Cortex of kidney (tissue), 1 donor: Measurements from ENCODE around the gene WASL.
"Not testable (repeated sequence)": the region's sequence is repeated elsewhere in the genome, so short reads cannot be mapped to it uniquely, and the experiment has no call there.

Experiments
- DNase-seq: peaks from one replicate; lab custom pipeline; 2025; lab: John Stamatoyannopoulos, UW

Gene WASL

DNA sequence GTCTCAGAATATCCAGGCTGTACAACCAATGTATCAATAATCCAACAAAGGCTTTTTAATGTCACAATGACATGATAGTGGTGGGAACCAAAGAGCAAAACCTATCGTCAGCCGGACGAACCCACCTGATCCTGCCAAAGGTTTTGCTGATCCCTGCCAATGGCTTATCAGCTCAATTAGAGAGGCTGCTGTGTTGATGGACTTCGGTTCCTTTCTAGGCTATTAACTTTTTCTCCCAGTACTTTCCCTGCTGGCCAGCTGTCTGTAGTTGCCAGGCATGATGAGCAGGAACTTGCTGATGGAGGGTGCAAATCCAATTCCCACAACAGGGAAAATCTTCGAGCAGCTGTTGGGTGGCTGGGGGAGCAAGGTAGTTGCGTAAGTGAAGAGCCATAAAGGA, 90.8 kb downstream of the WASL start:
- DNase-seq: no peak

DNA sequence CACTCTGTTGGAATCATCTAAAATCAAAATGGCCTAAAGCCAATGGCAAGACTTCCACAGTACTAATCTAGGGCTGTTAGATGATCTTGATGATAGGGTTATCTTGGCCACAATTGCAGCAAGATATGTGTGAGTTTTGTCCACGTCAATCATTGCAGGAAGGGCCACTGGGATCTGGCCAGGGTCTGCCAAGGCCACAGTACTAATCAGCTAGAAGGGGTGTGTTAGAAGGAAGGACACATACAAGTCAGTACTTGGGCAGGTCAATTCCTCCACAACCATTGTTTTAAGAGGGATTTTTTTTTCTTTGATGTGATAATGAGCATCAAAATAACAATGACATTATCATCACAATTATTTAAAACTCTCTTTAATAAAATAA, 91.5 kb downstream of the WASL start:
- DNase-seq: no peak

DNA sequence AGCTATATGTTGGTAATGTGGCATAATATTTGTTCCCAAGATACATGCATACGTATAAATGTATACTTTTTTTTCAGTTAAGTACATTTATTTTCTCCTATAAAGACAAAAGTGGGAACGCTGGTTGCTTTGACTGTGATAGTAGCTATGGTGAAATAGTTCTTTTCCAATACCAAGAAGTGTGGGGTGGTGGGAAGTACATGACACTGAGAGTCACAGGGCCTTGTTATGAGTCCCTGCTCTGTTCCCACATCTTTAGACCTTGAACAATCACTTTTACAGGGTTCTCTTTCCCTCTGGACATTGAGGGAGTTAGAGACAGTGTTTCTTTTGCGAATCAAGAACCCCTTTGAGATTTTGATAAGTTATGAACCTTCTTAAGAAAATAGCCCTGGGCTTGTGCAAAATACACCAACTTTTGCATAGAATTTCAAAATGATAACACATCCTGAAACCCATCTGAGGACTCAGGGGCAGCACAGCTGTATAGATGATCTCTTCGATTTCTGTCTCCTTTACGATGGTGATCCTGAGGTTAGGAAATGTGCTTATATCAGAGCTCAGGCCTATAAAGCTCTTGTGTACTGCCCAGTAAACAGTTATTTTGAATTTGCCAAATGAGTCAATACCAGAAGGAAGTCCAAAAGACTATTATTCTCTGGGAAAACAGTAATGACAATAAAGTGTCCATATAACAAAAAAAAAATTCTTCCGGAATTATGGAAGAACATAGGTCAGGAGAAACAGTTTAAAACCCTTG, 92.1 kb downstream of the WASL start:
- DNase-seq: no peak

DNA sequence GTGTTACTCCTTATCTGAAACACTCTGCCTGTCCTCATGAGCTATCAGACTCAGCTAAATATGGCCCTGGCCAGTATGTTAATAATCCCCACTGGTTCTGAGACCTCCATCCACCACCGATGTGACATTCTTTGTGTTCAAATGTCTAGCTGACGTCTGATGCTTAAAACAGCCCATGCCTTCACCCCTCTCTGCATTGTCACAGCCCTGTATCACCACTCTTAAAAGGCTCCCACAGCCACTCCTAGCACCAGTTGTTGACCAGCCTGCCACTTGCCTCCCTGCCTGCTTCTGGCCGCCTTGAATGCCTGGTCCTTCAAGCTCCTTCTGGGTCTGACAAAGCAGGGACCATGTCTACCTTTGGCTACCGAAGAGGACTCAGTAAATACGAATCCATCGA, 93.2 kb downstream of the WASL start, which contains the start of gene LMOD2:
Gene LMOD2, plus strand, starts transcription at position 253 of the 400 bp plus-strand sequence. Its CDS starts 98 bp downstream, at position 351.
- DNase-seq: no peak

DNA sequence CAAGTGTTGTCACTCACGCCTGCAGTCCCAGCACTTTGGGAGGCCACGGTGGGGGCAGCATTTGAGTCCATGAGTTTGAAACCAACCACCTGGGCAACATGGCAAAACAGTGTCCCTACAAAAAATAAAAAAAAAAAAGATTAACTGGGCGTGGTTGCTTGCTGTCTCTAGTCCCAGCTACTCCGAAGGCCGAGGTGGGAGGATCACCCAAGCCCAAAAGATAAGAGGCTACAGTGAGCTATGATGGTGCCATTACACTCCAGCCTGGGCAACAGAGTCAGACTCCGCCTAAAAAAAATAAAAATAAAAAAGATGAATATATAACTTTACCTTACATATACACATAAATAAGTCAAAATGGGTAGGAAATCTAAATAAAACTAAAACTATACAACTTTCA, 95.6 kb downstream of the WASL start:
- DNase-seq: no peak

DNA sequence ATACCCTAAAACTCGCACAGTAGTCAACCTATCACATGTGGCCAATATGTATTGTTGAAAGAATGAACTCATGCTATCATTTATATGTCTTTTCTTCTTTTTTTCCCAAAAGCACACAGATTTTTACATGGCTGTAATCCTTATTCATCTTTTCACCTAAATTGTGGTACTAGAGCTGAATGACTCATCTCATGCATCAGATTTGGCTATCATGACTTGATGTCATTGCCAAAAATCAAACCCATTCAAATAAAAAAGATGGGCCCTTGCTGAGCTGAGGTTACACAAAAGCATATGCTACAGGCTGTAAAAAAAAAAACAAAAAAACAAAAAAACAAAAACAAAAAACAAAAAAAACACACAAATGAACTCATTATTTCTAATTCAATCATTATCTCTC, 96.4 kb downstream of the WASL start:
- no peak for DNase-seq

DNA sequence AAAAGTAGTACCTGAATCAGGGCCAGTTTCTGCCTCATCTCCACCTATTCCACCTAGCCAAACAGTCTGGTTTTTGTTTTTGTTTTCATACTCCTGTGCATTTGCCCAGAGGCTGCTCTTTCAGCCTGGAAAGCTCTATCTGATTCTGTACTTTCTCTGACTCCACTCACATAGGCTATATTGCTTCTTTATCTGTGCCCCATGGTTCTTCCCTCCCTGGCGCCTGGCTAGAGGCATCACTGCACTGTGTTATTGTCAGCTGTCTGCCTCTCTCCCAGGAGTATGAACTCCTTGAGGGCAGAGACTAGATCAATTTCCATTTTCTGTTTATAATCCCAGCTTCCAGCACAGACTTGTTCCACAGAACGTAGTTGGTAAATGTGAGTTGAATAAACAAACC, 98.2 kb downstream of the WASL start:
- DNase-seq: no peak

DNA sequence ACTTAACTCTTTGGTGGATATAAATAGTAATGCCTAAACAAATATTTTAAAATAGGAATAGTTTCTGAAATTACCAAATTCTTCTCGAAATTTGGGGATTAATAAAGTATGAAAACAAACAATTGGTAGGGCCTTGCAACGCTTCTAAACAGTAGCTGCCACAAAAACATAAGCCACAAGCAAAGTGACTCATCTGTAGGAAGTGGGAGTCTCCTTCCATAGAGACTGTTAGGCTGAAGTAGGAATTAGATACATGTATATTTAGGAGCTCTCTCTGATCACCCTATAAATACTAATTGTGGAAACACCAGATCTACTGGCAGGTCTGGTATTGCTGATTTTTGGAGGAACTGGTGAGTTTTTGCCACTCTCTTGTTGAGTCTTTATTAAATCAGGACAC, 98.8 kb downstream of the WASL start:
- DNase-seq: no peak

DNA sequence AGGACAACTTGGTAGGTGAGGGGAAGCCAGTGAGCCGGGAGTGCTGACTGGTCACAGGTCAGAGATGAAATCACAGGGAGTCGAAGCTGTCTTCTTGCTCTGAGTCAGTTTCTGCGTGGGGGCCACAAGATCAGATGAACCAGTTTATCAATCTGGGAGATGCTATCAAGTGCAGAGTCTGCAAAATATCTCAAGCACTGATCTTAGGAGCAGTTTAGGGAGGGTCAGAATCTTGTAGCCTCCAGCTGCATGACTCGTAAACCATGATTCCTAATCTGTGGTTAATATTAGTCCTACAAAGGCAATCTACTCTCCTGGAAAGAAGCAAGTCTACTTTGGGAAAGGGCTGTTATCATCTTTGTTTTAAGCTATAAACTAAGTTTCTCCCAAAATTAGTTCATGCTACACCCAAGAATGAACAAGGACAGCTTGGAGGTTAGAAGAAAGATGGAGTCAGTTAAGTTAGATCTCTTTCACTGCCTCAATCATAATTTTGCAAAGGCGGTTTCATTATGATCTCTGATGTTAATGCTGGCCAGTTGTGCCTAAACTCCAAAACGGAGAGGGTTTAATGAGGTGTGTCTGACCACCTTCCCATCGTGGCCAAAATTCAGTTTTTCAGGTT, 101.6 kb downstream of the WASL start:
- DNase-seq: no peak

DNA sequence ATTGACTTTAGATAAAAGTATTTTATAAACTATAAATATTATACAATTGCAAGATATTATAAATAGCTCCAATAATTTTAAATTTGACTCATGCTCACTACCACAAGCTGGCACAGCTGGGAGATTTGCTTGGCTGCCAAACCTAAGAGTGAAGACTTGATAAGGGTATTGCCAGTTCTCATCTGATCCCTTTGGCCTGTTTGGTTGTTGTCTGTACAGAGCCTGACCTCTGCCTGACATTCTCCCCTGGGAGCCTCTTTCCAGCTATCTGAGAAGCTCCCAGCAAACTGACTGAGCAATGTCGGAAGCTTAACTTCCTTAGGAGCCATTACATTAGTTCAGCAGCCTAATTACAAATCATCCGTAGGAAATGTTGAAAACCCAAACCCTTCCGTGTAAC, 103.3 kb downstream of the WASL start:
- no peak for DNase-seq

DNA sequence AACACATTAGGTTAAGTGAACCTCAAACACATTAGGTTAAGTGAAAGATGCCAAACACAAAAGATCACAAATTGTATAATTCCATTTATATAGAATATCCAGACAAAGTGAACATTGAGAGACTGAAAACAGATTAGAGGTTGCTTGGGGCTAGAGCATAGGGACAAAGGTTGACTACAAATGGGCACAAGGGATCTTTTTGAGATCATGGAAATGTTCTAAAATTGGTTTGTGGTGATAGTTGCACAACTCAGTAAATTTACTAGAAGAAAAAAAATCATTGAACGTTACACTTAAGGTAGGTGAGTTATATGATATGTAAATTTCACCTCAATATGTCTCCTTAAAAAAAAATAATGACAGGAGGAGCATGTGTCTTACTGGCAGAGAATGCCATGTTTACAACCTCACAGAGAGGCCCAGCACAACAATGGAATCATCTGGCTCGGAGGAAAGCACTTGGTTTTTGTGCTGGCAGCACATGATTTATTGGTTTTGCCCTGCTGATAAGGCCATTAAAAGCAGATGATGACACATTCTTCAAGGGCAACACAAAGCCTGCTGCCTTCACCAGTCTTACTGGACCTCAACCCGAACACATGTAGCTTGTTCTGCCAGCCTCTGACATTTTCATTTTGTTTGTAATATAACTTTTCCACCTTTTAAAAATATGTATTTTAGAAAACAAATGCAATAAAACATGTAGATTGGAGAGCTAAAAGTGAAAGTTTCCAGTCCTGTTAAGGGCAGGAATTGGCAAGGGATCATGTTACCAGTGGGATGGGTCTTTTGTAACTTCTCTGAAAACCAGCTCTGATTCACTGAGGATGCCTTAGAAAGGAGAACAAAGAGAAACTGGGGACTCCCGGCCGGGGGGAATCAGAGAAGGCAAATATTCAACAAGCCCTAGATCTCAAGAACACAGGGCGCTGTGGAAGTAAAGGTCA, 105.0 kb downstream of the WASL start:
- DNase-seq: no peak

DNA sequence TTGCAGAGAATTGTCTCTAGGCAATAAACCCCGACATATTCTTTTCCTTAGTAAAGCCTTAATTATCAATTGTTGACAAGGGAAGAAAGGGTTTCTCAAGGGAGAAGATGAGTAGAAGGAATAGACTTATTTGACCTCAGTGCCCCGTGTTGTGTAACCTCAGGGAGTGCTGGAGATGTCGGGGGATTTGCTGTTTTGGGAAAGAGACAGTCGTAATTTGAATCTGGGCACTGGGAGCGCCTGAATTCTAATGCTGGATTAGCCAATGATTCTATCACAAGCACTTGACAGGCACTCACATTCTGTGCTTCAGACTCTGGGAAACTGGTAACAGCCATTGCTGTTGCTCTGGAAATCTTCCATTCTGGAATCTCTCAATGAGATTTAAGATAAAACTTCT, 106.9 kb downstream of the WASL start:
- no peak for DNase-seq

DNA sequence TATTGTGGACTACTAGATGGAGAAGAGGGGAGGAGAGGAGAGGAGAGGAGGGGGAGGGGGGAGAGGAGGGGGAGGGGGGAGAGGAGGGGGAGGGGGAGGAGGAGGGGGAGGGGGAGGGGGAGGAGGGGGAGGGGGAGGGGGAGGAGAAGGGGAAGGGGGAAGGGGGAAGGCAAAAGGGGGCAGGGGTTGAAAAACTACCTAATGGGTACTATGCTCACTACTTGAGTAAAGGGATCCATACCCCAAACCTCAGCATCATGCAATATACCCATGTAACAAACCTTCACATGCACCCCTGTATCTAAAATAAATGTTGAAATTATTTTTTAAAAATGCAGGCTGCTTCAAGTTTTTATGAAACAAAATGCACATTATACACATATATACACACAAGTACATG, 108.2 kb downstream of the WASL start:
- no peak for DNase-seq

DNA sequence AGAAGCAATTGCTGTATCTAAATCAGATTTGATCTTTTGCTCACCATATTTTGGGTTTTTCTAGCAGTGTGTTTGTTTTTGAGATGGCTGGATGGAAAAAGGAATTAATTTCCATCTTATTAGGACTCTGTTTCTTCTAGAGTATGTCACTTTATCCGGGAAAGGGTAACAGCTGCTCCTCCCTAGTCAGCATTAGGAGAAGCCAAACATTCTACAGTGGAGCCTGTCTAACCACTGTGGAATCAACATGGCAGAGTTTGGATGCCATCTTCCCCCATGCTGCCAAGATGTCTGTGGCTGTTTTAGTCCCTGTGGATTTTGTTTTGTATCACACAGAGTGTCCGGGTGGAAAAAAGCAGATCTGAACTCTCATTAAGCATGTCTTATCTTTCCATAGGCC, 109.2 kb downstream of the WASL start:
- DNase-seq: no peak

DNA sequence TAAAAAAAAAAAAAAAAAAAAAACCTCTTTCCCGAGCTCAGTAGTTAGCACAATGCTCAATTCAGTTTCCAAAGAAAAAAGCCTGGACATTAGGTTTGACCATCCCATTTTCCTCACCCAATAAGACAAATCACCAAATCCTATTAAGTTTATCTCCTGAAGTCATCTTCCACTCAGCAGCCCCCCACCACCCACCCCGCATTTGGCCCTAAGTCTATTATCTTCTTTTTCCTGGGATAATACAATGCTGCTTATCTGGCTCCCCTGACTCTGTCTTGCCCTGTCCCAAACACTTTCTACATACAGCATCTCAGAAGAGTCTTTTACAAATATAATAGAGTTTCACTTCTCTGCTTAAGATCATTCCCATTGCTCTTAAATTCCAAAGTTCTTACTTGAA, 110.9 kb downstream of the WASL start:
- no peak for DNase-seq

DNA sequence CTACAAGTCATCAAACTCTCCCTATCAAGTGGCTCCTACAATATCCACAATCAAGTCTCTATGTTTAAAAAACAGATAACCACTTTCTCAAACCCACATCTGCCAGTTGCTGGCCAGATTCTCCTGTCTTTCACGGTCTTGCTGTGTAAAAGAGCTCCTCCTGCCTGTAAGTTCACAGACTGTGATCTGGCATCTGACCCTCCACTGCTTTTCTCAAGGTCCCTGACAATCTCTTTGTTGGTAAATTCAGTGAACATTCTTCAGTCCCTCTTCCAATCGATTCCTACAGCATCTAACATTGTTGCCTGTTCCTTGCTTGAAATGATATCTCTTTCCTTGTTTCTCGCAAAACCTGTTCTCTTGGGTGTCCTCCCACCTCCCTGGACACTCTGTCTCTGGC, 111.6 kb downstream of the WASL start:
- no peak for DNase-seq

DNA sequence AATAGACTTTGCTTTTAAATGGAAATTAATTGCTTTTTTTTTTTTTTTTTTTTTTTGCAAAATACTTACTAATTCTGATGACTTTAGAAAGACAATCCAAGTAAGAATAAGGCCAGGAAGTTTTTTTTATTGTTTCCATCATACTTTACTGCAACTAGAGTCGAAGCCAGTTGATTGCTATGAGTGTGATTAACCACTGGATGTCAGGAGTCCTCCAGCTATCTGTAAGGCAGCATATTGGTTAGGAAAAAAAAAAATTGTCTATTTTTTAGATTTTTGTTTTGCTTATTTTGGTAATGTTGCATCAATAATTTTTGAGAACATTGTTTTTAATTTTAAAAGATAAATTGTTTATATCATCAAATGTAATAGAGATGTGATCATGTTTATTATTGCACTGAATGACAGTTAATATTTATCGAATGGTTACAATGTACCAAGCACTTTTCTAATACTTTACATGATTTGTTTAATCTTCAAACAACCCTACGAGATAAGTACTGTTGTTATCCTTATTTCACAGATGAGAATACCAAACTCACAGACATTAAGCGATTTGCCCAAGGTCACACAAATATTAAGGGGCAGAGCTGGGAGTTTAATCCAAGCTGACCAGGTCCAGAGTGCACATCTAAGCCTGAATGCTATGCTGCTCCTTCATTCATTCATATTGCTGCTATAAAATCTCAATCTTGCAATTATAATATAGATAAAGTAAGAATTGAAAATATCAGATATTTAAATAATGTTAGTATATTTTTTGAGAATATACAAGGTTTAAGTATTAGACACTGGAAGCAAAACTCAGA, 113.0 kb downstream of the WASL start:
- DNase-seq: no peak

DNA sequence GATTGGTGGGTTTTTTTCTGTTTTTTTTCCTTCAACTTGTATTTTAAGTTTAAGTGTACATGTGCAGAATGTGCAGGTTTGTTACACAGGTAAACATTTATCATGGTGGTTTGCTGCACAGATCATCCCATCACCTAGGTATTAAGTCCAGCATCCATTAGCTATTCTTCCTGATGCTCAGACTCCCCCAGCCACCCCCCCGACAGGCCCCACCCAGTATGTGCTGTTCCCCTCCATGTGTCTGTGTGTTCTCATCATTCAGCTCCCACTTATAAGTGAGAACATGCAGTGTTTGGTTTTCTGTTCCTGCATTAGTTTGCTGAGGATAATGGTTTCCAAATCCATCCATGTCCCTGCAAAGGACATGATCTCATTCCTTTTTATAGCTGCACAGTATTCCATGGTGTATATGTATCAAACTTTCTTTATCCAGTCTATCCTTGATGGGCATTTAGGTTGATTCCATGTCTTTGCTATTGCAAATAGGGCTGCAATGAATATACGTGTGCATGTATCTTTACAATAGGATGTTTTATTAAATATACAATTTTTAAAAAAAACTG, 114.7 kb downstream of the WASL start:
- not testable (repeated sequence) for DNase-seq

DNA sequence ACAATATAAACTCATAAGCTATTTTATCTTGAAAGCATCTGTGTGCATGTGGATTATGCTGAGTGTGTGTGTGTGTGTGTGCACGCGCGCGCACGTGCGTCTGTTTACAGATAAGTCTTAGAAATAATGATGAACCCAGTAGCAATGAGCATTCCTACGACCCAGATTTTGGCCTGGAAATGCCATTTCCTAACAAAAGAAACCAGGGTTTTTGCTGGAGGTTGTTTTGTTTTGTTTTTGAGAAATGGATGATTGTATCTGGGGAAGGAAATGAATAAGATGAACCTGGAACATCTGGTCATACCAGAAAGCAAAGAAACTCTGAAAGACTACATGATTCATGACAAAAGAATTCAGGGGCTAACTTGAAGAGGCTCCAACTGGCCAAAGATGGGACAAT, 115.2 kb downstream of the WASL start:
- DNase-seq: no peak

DNA sequence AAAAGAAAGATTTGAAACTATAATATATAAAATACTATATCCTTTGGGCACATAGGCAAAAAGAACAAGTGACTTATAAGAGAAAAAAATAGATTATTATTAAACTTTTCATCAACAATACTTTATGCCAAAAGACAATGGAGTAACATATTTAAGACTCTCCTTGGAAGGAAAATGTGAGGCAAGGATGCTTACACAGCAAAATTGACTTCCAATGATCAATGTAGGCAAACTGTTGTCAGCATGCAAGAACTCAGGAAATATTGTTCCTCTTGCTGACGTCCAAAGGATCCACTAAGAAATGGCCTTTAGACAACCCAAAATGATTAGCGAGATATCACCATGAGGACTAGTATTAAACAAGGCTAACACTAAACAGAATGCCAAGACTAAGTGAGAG, 116.0 kb downstream of the WASL start:
- no peak for DNase-seq
